Medulla oblongata (tissue), 1 donor: ENCODE data around the gene RAB12.
"Not testable (repeated sequence)": the region's sequence is repeated elsewhere in the genome, so short reads cannot be mapped to it uniquely, and the experiment has no call there.

Experiments
- DNase-seq: peaks from one replicate; pipeline ENCODE4 v3.0.0-alpha.2; 2015; ENCODE audit errors: extremely low spot score

The RAB12 gene, protein sequence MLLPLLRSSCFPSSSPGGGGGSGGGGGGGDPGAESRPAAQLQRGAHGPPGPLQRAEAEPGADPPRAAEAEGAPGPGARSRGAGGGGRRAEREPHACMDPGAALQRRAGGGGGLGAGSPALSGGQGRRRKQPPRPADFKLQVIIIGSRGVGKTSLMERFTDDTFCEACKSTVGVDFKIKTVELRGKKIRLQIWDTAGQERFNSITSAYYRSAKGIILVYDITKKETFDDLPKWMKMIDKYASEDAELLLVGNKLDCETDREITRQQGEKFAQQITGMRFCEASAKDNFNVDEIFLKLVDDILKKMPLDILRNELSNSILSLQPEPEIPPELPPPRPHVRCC

DNA sequence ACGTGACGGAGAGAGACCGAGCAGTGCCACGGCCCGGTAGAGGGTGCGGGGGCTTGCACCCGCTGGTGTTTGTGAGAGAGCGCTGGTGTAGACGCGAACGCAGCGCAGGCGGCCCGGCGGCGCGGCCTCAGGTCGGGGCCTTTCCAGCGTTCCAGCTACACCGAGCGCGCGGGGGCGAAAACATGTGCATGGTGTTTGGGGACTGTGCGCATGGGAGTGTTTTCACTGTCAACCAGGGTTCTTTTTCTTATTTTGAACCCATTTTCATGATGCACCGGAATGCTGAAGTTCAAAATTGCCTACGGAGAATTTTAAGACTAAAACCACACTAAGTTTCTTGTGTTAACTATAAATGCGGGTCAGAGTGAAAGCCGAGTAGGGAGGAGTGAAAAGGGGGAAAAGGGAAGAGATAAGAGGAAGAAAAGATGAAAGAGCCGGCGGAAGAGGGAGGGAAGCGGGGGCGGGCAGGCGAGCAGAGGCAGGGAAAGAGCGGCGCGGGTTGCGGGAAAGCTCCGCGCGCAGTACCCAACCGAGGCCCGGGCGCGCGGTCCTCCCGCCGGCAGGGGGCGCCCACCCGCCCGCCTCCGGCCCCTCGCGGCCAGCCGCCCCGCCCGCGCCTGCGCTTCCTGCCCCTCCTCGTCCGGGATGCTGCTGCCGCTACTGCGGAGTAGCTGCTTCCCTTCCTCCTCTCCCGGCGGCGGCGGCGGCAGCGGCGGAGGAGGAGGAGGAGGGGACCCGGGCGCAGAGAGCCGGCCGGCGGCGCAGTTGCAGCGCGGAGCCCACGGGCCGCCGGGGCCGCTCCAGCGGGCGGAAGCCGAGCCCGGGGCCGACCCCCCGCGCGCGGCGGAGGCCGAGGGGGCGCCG is at the start of gene RAB12:
TSS of gene RAB12 (plus strand) at position 643 of the 864 bp plus-strand sequence. CDS start at position 646, 3 bp downstream.
- DNase-seq: peak; percentile 84

DNA sequence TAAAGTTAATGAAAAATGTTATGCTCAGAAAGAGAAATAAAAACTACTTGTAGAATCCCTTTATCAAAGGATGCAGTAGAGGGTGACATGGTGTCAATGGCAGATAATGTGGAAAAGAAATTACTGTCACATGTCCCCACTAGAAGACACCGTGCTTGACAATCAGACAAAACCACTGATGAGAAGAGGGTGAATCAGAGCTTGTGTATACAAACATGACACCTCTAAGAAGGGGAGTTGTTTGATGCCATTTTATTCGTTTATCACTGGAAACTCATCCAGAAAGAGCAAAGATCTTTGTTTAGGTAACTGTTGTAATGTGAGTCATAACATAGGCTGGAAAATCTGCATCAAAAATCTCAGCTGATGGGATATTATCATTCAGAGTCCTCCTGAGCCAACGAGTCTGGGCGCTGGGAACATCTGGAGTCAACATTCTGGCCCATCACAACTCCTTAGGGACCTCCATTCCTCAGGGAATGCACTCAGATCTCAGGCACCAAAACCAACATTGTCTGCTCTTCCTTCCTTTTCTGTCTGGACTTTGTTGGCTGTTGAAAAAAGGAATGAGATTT is 49.5 kb upstream of the RAB12 start:
- no peak for DNase-seq

DNA sequence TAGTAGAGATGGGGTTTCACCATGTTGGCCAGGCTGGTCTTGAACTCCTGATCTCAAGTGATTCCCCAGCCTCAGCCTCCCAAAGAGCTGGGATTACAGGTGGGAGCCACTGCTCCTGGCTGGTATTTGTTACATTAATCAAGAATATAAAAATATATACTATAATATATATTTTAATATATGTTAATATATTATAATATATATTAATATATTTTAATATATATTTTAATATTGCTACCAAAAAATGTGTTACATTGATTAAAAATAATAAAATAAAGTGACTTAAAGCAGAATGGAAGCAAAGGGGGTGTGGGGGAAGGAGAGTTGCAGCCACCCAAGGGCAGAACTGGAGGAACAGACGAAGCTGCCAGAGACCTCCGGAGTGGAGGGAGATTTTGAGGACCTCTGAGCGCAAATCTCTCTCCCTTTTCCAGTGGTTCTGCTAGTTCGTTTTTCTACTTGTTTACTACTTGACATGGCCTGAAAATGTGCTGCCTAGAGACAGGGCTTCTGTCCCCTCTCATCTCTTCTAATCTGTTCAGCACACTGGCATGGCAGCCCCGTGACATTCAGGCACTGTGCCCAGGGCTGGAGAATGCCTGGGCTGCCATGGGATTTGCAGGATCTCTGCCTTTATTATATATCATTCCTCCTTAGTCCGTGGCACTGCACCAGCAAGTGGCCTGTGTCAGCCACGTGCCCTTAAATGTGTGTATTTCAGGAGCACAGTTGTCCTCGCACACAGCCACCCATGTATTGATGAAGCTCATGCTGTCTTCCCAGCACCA is 47.9 kb upstream of the RAB12 start:
- no peak for DNase-seq

DNA sequence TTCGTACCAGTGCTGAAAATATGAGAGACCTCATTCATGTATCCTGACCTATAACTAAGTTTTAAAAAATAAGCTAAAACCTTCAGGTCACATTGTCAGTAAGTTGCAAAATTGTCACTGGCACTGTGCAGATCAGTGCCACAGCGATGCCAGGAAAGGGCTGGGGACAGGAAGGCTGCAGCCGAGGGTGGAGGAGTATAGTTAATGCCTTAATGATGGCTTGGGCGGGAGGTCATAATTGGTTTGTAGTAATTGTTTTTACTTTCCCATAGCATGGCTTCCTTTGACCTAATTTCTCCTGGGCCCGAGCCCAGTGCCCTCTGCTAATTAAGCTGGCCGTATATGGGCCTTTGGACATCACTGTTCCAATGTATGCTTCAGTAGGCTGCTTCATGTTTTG is 47.2 kb upstream of the RAB12 start:
- DNase-seq: no peak

DNA sequence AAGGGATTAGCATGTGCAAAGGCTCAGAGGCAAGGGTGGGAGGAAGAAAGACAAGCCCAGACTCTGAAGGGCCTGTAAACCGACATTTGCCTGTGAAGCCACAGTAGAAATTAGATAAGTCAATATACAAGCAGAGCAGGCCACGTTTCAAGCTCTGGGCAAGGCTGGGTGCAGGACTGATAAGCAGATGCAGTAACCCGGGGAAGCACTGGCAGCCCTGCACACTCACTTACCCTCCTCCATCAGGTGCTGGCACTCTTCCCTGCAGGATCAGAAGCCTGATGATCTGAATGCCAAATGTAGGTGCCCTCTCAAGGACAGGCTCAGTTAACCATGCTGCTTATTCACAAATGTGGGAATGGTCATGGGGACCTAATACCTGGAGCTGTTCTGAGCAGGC is 46.3 kb upstream of the RAB12 start:
- no peak for DNase-seq

DNA sequence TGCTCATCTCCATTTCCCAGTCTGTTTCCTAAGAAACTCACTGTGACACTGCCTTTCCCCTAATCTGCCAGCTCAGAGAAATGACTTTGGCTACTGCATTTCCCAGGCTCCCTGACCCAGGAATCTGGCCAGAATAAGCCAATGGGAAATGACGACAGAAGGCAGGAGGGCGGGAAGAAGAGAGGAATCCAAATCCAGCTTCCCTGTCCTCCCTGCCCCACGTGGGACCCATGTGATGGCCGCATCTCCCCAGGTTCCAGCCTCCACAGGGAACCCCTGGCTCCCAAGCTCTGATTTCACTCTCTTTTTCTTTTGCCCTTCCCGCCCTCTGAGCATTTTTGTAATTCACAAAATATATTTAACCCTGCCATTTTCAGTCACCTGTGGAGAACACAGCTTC is 37.8 kb upstream of the RAB12 start:
- DNase-seq: no peak

DNA sequence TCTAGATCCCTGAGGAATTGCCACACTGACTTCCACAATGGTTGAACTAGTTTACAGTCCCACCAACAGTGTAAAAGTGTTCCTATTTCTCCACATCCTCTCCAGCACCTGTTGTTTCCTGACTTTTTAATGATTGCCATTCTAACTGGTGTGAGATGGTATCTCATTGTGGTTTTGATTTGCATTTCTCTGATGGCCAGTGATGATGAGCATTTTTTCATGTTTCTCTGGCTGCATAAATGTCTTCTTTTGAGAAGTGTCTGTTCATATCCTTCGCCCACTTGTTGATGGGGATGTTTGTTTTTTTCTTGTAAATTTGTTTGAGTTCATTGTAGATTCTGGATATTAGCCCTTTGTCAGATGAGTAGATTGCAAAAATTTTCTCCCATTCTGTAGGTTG is 35.5 kb upstream of the RAB12 start:
- DNase-seq: not testable (repeated sequence)

DNA sequence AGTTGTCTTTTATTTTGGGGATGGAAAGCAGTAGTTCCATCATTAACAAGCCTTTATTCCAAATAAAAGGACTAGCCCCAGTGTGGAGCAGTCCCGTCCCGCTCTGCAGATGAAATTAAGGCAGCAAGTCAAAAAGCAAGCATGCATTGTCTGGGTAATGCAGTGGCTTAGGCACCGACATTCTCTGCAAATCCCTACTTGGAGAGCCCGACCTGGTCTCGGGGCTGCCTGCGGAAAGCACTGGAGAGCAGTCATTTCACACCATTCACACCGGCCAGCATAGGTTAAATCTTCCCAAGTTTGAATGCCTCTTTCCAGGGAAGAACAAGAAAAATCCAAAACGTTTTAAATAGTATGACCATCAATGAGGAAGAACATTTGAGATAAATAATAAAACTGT is 24.4 kb upstream of the RAB12 start:
- no peak for DNase-seq

DNA sequence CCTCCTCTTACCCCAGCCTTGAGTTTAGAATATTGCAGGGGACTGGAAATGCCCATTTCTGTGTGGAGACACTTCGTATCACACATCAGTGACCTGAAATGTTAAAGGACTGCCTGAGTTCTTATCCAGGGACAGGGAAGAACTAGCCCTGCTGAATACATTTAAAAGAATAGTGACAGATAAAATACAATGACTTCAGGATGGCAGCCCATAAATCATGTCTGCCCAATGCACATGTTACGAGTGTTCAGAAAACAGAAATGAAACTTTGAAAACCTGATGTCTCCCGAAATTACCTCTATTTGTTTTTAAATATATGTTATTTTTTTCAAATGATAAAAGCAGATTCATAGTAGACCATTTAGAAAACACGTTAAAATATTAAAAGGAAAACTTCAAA is 22.3 kb upstream of the RAB12 start:
- DNase-seq: no peak

DNA sequence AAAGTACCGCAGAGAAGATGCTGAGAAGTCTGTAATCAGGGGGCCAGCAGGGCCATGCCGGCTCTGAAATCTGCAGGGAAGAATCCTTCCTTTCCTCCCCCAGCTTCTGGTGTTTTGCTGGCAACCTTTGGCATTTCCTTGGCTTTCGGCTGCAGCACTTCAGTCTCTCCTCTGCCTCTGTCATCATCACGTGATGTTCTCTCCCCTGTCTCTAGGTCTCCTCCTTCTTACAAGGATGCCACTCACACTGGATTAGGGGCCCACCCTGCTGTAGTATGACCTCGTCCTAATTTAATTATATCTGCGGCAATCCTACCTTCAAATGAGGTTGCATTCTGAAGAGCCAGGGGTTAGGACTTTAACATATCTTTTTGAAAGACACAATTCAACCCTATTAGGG is 13.8 kb upstream of the RAB12 start:
- no peak for DNase-seq

DNA sequence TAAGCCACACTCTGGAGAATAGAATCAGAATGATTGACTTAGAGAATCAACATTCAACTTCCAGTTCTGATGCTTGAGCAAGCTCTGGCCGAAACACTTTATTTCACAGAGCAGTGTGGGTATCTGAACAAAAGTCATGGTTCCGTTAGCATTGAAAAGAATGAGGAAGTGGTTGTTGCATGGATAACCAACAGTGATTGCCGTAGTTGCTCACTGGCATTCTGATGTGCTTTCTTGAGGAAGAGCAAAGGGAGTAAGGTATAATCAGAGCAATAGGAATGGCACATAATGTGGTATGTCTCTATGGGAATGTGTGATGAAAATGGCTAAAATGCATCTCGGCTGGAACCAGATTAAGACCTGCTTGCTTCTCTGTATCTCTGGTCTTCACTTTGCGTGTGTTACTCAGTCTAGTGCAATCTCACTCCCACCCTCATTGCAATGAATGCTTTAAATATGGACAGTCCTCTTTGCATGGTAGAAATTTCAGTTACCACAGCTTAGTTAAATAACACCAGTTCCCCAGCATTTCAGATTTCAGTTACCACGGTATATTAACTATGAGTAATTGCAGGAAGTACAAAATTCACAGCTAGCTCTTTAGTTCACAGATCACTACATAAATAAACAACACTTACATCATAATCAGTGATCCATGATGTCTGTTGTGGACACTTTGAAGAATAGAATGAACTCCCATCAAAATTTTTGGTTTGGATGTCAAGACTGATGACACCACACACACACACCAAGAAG is 7.8 kb upstream of the RAB12 start:
- peak; percentile 69 for DNase-seq

DNA sequence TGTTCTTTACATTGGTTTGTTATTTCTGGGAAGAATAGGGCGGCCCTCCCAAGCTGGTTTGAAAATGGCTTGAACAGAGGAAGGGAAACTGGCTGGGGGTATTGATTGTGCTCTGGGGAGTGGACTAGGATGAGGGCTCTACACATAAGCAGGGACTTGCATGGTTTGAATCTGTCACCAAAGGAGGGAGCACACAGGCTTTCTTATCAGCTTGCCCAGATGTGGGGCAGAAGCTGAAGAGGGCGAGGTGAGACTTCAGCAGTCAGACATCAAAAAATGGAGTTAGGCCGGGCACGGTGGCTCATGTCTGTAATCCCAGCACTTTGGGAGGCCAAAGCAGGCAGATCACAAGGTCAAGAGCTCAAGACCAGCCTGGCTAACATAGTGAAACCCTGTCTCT is 7.2 kb upstream of the RAB12 start:
- DNase-seq: no peak

DNA sequence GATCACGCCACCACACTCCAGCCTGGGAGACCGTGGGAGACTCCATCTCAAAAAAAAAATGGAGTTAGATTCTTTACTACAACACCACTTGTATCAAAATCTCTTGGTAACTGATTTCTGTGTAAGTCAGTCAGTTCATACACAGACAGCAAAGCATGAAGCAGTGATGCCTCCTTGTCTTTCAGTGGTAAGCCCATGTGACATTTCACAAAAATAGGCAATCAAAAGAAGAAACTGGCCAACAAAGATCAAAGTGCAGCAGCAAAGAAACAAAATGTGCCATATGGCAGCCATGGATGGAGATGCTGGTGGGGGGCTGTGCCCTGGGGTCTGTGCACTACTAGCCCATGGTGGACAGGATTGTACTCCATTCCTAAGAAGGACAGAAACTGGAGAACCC is 6.7 kb upstream of the RAB12 start:
- DNase-seq: no peak

DNA sequence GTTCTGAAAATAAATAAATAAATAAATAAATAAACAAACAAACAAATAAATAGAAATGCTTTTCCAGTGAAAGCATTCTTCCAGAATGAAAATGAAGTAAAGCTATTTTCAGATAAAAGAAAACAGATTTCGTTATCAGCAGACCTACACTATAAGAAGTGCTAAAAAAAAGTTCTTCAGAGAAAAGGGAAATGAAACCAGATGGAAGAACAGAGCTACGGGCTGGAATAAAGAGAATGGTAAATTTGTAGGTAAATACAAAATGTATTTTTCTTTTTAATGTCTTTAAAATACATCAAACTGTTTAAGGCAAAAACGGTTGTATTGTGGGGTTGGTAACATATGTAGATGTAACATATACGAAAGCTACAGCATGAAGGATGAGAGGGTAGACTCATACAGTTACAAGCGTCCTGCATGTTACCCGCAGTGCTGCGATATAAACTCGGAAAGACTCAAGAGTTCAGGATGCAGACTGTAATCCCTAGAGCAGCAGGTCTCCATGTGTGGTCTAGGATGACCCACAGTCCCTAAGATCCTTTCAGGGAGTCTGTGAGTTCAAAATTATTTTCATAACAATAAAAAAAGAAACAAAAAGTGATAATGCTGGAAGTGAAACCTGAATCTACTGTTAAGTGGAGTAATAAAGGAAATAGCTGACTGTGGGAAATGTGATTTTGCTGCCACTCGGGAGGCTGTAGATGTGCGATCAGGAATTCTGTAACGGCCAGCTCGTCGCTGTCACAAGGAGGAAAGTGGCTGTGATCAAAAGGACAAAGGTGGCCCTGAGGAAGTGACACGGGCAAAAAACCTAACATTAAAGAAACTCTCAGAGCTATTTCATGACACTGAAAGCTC is 5.3 kb upstream of the RAB12 start:
- DNase-seq: peak; percentile 57

DNA sequence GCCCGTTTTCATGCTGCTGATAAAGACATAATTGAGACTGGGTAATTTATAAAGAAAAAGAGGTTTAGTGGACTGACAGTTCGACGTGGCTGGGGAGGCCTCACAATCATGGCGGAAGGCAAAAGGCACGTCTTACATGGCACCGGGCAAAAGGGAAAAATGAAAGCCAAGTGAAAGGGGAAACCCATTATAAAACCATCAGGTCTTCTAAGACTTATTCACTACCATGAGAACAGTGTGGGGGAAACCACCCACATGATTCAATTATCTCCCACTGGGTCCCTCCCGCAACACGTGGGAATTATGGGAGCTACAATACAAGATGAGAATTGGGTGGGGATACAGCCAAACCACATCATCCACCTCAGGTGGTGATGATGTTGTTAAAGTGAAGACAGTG is 3.3 kb upstream of the RAB12 start:
- DNase-seq: no peak

DNA sequence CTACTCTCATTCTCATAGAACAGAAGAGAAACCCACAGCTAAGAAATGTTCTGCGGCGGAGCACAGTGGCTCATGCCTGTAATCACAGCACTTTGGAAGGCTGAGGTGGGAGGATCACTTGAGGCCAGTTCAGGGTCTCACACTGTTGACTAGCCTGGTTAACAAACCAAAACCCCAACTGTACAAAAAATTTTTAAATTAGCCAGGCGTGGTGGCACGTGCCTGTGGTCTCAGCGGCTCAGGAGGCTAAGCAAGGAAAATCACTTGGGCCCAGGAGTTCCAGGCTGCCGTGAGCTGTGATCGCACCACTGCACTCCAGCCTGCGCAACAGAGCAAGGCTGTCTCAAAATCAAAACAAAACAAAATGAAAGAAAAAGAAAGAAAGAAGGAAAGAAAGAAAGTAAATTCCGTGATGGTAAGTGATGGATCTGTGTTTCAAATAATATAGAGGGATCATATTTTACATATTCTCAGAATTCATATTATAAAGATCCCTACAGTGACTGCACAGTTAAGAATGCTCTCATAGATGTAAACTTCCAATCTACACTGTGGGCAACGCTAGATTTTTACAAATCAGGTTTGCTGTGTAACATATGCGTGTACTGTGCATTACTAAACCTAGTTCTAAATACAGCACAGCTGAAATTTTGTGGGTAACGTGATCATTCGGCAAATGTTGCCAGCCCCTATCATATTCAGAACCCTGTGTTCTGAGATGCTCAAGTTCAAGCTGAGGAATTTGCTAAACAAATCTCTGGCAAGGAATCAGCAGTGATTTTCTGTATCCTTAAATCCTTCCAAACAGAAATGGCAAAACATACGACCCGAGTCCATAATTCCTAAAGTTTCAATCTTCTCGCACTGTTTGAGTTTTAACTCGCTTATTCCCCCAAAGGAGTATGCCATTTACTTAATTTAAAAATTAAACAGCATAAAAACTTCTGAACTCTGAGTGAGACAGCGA is 1.2 kb upstream of the RAB12 start:
- DNase-seq: no peak

DNA sequence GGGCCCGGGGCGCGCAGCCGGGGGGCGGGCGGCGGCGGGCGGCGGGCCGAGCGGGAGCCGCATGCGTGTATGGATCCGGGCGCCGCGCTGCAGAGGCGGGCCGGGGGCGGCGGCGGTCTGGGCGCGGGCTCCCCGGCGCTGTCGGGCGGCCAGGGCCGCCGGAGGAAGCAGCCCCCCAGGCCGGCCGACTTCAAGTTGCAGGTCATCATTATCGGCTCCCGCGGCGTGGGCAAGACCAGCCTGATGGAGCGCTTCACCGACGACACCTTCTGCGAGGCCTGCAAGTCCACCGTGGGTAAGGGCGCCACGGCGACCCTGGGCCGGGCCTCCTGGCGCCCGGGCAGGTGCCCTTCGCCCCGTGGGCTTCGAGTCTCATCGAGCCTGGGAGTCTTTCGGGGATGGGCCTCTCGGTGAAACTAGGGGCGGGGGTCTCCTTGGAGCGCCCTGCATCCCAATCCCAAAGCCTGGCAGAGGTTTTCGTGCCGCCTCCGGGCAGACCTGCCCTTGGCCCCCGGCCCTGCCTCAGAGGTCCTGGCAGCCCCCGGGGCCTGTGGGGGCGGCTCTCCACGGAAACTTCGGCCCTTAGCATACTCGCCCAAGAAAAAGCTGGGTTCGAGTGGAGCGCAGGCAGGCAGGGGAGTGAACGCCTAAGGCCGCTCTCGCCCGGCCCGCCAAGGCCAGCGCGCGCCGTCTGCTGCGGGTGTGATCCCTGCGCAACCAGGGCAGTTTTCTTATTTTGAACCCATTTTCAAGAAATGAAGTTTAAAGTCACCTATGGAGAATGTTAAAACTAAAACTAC is 622 bp downstream of the RAB12 start:
- DNase-seq: no peak

DNA sequence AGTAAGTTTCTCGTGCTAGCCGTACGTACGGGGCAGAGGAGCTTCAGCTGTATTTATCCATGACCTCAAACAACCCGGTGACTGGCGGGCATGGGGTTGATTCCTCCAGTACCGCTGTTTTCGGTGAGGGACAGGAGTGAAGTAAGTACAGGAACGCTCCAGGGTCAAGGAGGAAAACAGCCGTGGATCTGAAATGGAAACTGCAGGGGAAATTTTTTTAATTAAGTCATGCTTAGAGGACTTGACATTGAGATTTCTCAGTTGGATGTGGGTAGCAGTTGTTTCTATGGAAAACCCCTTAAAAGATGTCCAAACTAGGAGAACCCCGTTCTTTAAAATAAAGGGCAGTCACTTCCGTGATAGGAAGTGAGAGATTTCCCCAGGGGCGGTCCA is 1.2 kb downstream of the RAB12 start:
- DNase-seq: no peak
